ENCODE data around the gene GULP1.

DNA sequence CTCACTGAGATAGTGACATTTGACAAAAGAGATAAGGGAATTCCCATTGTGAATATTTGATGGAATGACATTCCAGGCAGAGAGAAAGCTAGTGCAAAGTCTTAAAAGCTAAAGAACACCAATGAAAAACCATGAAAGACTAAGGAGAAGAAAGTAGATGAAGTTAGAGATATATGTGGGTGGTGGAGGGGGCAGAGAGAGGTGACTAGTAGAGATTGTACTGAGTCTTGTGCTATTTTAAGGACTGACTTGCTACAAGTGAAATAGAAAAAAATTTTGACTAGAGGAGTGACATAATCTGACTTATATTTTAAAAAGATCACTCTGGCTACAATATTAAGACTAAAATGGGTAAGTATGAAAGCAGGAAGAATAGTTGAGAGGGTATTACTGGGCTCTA lies 35.3 kb upstream of the GULP1 start:
- TF ChIP-seq POLR2A (IDR thresholded peaks at IDR 0.05) (no peak), POLR2AphosphoS5 (IDR thresholded peaks at IDR 0.05) (no peak)
- TF ChIP-seq, protein P1, sequence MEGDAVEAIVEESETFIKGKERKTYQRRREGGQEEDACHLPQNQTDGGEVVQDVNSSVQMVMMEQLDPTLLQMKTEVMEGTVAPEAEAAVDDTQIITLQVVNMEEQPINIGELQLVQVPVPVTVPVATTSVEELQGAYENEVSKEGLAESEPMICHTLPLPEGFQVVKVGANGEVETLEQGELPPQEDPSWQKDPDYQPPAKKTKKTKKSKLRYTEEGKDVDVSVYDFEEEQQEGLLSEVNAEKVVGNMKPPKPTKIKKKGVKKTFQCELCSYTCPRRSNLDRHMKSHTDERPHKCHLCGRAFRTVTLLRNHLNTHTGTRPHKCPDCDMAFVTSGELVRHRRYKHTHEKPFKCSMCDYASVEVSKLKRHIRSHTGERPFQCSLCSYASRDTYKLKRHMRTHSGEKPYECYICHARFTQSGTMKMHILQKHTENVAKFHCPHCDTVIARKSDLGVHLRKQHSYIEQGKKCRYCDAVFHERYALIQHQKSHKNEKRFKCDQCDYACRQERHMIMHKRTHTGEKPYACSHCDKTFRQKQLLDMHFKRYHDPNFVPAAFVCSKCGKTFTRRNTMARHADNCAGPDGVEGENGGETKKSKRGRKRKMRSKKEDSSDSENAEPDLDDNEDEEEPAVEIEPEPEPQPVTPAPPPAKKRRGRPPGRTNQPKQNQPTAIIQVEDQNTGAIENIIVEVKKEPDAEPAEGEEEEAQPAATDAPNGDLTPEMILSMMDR (IDR thresholded peaks at IDR 0.05) = no peak
